HepG2 (cell line): Measurements from ENCODE around the gene KCNAB1. TPM values are rescaled to one million over a fixed set of nuclear protein-coding genes. Genes with fewer than 3 reads are reported as not detected.

Source experiments
- ATAC-seq: fragments of 200-7000 bp; cut with Tn5 transposase; 3 replicates; pipeline ENCODE4 v1.9.1; 2020; ENCODE audit warnings: mild to moderate bottlenecking, moderate library complexity
- BruUV-seq: library from RNA; stranded (reverse); fragments of 400-500 nt; replicated peaks from 2 replicates; lab custom pipeline; 2021; lab: Mats Ljungman, UMichigan
- CTCF ChIA-PET: fragments of 300-600 bp; formaldehyde crosslinking; extraction: SDS; loops from one replicate; lab custom pipeline; 2021; ENCODE audit warnings: low total read pairs, inconsistent platforms, low intra/inter-chr PET ratio; lab: Yijun Ruan, JAX
- POLR2A ChIA-PET: fragments of 350-600 bp; sonication (Branson Sonifier 250); formaldehyde crosslinking; loops from one replicate; lab custom pipeline; 2020; ENCODE audit warnings: antibody characterized with exemption, inconsistent platforms; lab: Yijun Ruan, JAX
- DNase-seq: peaks from one replicate; pipeline ENCODE4 v3.0.0-alpha.2; 2015; ENCODE audit warnings: low spot score
- FAIRE-seq: peaks from 3 replicates; lab custom pipeline; 2011; peaks lifted over from hg19 to GRCh38; lab: Jason Lieb, UNC
- H2AFZ ChIP-seq: one replicate; pipeline ENCODE4 v1.6.1; 2011; ENCODE audit warnings: low read length, inconsistent platforms
- H3K27ac ChIP-seq: fragments of 300-600 bp; 3 replicates; pipeline ENCODE4 v1.8.0; 2011; ENCODE audit warnings: mixed run types, mild to moderate bottlenecking, mixed read lengths, low read length, inconsistent platforms; ENCODE audit not compliant: insufficient read depth; ENCODE audit errors: extremely low read length
- H3K27me3 ChIP-seq, 2 experiments: fragments of 200-600 bp in 1 of 2; 2 replicates in 1 of 2; 3 replicates in 1 of 2; pipeline versions ENCODE4 v1.6.0 to v1.8.0; 2011; ENCODE audit warnings: low read length in 2 of 2, mild to moderate bottlenecking in 2 of 2, moderate library complexity in 2 of 2, inconsistent platforms in 1 of 2; ENCODE audit not compliant: insufficient read depth in 2 of 2, control insufficient read depth in 1 of 2
- H3K36me3 ChIP-seq, 2 experiments: fragments of 200-600 bp in 1 of 2; replicated peaks in 1 of 2; 2 replicates in 1 of 2; 3 replicates in 1 of 2; pipeline versions ENCODE4 v1.5.1 to v1.8.0; 2011; ENCODE audit warnings: low read length in 2 of 2, inconsistent platforms in 1 of 2; ENCODE audit not compliant: insufficient read depth in 2 of 2, control insufficient read depth in 1 of 2
- H3K4me1 ChIP-seq: 2 replicates; pipeline ENCODE4 v1.5.1; 2012; ENCODE audit warnings: low read length, inconsistent platforms; ENCODE audit not compliant: insufficient read depth
- H3K4me2 ChIP-seq: 2 replicates; pipeline ENCODE4 v1.6.0; 2011; ENCODE audit warnings: low read depth, low read length, inconsistent platforms
- H3K4me3 ChIP-seq, 3 experiments: fragments of 200-600 bp in 1 of 3; sonication (generic), shearing (Covaris generic) in 1 of 3; replicated peaks in 1 of 3; 2 replicates each; pipeline ENCODE4 v1.5.1; 2011 to 2016; ENCODE audit warnings: low read length in 3 of 3, inconsistent platforms in 2 of 3, low read depth in 2 of 3, mild to moderate bottlenecking in 2 of 3, control low read depth in 1 of 3, mixed read lengths in 1 of 3; ENCODE audit not compliant: insufficient read depth in 1 of 3
- H3K79me2 ChIP-seq: one replicate; pipeline ENCODE4 v1.6.1; 2011; ENCODE audit warnings: low read length, inconsistent platforms; ENCODE audit not compliant: insufficient read depth
- H3K9ac ChIP-seq: 2 replicates; pipeline ENCODE4 v1.6.0; 2011; ENCODE audit warnings: mild to moderate bottlenecking, low read depth, low read length, inconsistent platforms; ENCODE audit not compliant: insufficient read depth
- H3K9me3 ChIP-seq: 2 replicates; pipeline ENCODE4 v1.5.1; 2012; ENCODE audit warnings: mild to moderate bottlenecking, low read length
- H4K20me1 ChIP-seq: 2 replicates; pipeline ENCODE4 v1.6.0; 2011; ENCODE audit warnings: inconsistent platforms, mild to moderate bottlenecking, low read length, moderate library complexity; ENCODE audit not compliant: insufficient read depth
- ATF1 ChIP-seq: IDR thresholded peaks from 2 replicates; pipeline ENCODE4 v1.6.1; 2016; ENCODE audit warnings: mild to moderate bottlenecking, control low read depth
- ATM ChIP-seq: fragments of 450-650 bp; IDR thresholded peaks from 2 replicates; pipeline ENCODE4 v1.7.1; 2017; ENCODE audit warnings: mild to moderate bottlenecking, borderline replicate concordance
- GATAD2A ChIP-seq: IDR thresholded peaks from 2 replicates; pipeline ENCODE4 v1.6.1; 2016
- GPN1 ChIP-seq: sonication (generic); formaldehyde crosslinking; IDR thresholded peaks from 2 replicates; pipeline ENCODE4 v1.5.1; 2020; ENCODE audit warnings: missing genetic modification reagents, borderline replicate concordance
- NBN ChIP-seq: fragments of 450-650 bp; conservative IDR thresholded peaks from 2 replicates; pipeline ENCODE4 v1.6.1; 2017
- NFATC3 ChIP-seq: sonication (generic); formaldehyde crosslinking; IDR thresholded peaks from 2 replicates; pipeline ENCODE4 v1.5.1; 2020; ENCODE audit warnings: mild to moderate bottlenecking, missing genetic modification reagents
- POLR2AphosphoS5 ChIP-seq: IDR thresholded peaks from 2 replicates; pipeline ENCODE4 v1.6.1; 2012; ENCODE audit warnings: low read depth, low read length
- SRSF9 ChIP-seq: fragments of 200-400 bp; formaldehyde crosslinking; IDR thresholded peaks from 2 replicates; pipeline ENCODE4 v1.6.1; 2018; ENCODE audit warnings: borderline replicate concordance, mild to moderate bottlenecking, low read depth, low read length; ENCODE audit not compliant: insufficient read depth, poor library complexity, severe bottlenecking
- ZKSCAN1 ChIP-seq: fragments of 150-350 bp; IDR thresholded peaks from 2 replicates; pipeline ENCODE4 v1.6.1; 2014; ENCODE audit warnings: low read length
- ZNF124 ChIP-seq: sonication (generic); formaldehyde crosslinking; IDR thresholded peaks from 2 replicates; pipeline ENCODE4 v1.4.0; 2020; ENCODE audit warnings: missing genetic modification reagents
- ZNF333 ChIP-seq: sonication (generic); formaldehyde crosslinking; IDR thresholded peaks from 2 replicates; pipeline ENCODE4 v1.4.0; 2020; ENCODE audit warnings: mild to moderate bottlenecking, missing genetic modification reagents, borderline replicate concordance
- ZNF468 ChIP-seq: sonication (generic); formaldehyde crosslinking; IDR thresholded peaks from 2 replicates; pipeline ENCODE4 v1.8.0; 2022; ENCODE audit warnings: mild to moderate bottlenecking, moderate library complexity, missing genetic modification reagents
- ZNF513 ChIP-seq: sonication (generic); formaldehyde crosslinking; conservative IDR thresholded peaks from 2 replicates; pipeline ENCODE4 v1.5.0; 2020; ENCODE audit warnings: missing genetic modification reagents
- ZNF713 ChIP-seq: sonication (generic); formaldehyde crosslinking; IDR thresholded peaks from 2 replicates; pipeline ENCODE4 v1.4.0; 2020; ENCODE audit warnings: mild to moderate bottlenecking, missing genetic modification reagents
- WGBS: methylation state at CpG from one replicate; pipeline ENCODE4 v1.1.6; 2017; ENCODE audit warnings: low lambda C conversion rate; 5-methylcytosine and 5-hydroxymethylcytosine counted together
- in situ Hi-C: cut with HindIII; loops from 2 replicates; pipeline ENCODE4 v1.10.0; 2017; ENCODE audit warnings: low pct_unique_long_range_greater_than_20kb; ENCODE audit not compliant: extremely low pct_ligation_motif_present
- intact Hi-C: fragments of 100-400 bp; cut with micrococcal nuclease; formaldehyde crosslinking; loops from one replicate; pipeline ENCODE4 v1.10.0; 2022; ENCODE audit not compliant: unreplicated experiment
- polyA plus RNA-seq, 8 experiments: library from polyadenylated mRNA; depleted of rRNA in 3 of 8; stranded (reverse) in 7 of 8; unstranded in 1 of 8; fragments of >200 nt; fragmentation: Illumina TruSeq in 4 of 8; extraction: Trizol in 4 of 8; gene quantifications; 2 replicates each; pipeline versions ENCODE4 v1.2.1 to v1.2.3, GENCODE V29; 2011 to 2016; ENCODE audit warnings: low read depth in 4 of 8, missing spikeins in 1 of 8, mixed read lengths in 1 of 8; ENCODE audit not compliant: insufficient read depth in 1 of 8
- total RNA-seq, 5 experiments: library from RNA; depleted of rRNA; stranded (reverse); fragments of >200 nt; fragmentation: Illumina TruSeq; extraction: Trizol; gene quantifications; 2 replicates each; pipeline ENCODE4 v1.2.3, GENCODE V29; 2016; ENCODE audit warnings: low read depth in 1 of 5

Gene KCNAB1
- total and polyA plus RNA-seq, 2 of the 13 experiments (the other 11 are each of a cell fraction or from before 2014, with no cell fraction given), result not detected

DNA sequence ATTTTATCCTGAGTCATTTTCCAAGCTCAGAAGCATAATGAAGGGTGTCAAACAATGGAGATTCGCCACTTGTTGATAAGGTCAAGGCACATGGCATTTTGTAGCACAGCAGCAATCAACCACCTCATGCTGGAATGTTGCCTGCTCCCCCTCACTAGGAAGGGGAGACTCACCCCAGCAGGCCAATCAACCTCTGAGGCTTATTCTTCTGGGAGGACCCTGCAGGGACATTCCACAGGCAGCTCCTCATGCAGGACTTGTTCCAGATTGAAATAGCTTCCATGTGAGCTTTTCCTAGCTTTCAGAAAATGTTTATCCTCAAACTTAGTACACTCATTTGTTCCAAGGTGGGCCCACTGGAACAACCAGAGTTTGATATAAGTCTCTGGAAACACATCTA, 356.9 kb downstream of the KCNAB1 start:
- intact Hi-C loops, result no loop called here
- H3K79me2 ChIP-seq, result no peaks in the 10 kb centered on the region
- H3K4me1 ChIP-seq, result no peaks in the 10 kb centered on the region
- H4K20me1 ChIP-seq, result no peaks in the 10 kb centered on the region
- H3K9ac ChIP-seq, result no peak overlapping the region
- no peak for DNase-seq
- H2AFZ ChIP-seq, result no peak overlapping the region
- no peak for ATAC-seq
- TF ChIP-seq SRSF9, result no peak
- no peak for TF ChIP-seq GATAD2A (CRISPR knock-in tag)
- no peak for TF ChIP-seq ATF1 (CRISPR knock-in tag)
- TF ChIP-seq ZNF124 (CRISPR knock-in tag), result no peak
- TF ChIP-seq ZNF513 (CRISPR knock-in tag), result no peak
- TF ChIP-seq GPN1 (CRISPR knock-in tag), result no peak
- TF ChIP-seq ATM, result no peak
- TF ChIP-seq NFATC3, result no peak
- TF ChIP-seq ZNF468, result no peak
- TF ChIP-seq POLR2AphosphoS5, result no peak
- no peak for TF ChIP-seq ZNF713
- no peak for TF ChIP-seq ZNF333
- TF ChIP-seq NBN, result no peak
- TF ChIP-seq ZKSCAN1, result no peak
- in situ Hi-C loops, result no loop called here
- WGBS, result 0% methylated on average over 1 of the region's 1 CpG
- H3K27me3 ChIP-seq, result no peaks in the 10 kb centered on the region
- no TSS peak for BruUV-seq
- no peak overlapping the region for H3K4me3 ChIP-seq
- H3K9me3 ChIP-seq, result no peaks in the 10 kb centered on the region
- ChIA-PET POLR2A (no interaction called here), CTCF (no interaction called here)
- FAIRE-seq, result no peak
- no peak overlapping the region for H3K4me2 ChIP-seq
- H3K36me3 ChIP-seq, result no peaks in the 10 kb centered on the region
- H3K27ac ChIP-seq, result no peak overlapping the region
